ENCODE results near the gene RRP12. TPM values are rescaled to one million over a fixed set of nuclear protein-coding genes. Genes with fewer than 3 reads are reported as not detected.

The RRP12 gene
- total RNA-seq, 2 donors from 2014 or later, result 33.0 to 34.7 TPM

DNA sequence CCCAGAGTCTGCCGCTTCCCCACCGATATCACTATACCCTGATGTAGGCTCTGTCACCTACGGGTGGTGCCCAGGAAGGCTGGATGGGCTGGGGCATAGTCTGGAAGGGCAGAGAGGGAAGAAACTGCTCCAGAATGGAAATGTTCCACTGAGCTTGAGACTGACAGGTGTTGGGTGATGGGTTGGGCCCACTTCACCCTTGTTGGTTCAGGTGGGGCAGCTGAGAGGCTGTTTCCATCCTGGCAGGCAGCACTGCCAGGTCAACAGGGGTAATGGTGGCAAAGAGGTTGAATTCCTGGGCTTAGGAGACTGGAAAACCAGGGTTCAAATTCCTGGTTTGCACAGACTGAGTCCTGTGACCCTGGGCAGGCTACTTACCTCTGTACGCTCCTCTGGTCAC is 38.1 kb downstream of the RRP12 start:
- no peaks in the 10 kb centered on the region for H3K27me3 Mint-ChIP-seq (ENCODE audit: insufficient read depth)
- H3K4me1 Mint-ChIP-seq, result peaks cover 14% of the 10 kb centered on the region
- H3K27me3 ChIP-seq (ENCODE audit: control insufficient read depth, insufficient read depth, low read length, poor library complexity, severe bottlenecking), result no peaks in the 10 kb centered on the region
- TF ChIP-seq, protein P1, sequence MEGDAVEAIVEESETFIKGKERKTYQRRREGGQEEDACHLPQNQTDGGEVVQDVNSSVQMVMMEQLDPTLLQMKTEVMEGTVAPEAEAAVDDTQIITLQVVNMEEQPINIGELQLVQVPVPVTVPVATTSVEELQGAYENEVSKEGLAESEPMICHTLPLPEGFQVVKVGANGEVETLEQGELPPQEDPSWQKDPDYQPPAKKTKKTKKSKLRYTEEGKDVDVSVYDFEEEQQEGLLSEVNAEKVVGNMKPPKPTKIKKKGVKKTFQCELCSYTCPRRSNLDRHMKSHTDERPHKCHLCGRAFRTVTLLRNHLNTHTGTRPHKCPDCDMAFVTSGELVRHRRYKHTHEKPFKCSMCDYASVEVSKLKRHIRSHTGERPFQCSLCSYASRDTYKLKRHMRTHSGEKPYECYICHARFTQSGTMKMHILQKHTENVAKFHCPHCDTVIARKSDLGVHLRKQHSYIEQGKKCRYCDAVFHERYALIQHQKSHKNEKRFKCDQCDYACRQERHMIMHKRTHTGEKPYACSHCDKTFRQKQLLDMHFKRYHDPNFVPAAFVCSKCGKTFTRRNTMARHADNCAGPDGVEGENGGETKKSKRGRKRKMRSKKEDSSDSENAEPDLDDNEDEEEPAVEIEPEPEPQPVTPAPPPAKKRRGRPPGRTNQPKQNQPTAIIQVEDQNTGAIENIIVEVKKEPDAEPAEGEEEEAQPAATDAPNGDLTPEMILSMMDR (conservative IDR thresholded peaks at IDR 0.05), result no peak
- DNase-seq, result no peak
- H3K4me1 ChIP-seq (ENCODE audit: control insufficient read depth, insufficient read depth, low read length), result no peaks in the 10 kb centered on the region
- peaks cover 45% of the 10 kb centered on the region for H3K36me3 ChIP-seq (ENCODE audit: control insufficient read depth, insufficient read depth, low read length)
- H3K27ac ChIP-seq (ENCODE audit: low read depth, low read length), result no peak overlapping the region
- H3K36me3 Mint-ChIP-seq (ENCODE audit: low read depth), result peaks cover 57% of the 10 kb centered on the region
- H3K27ac Mint-ChIP-seq, result no peak overlapping the region
- no peaks in the 10 kb centered on the region for H3K9me3 ChIP-seq (ENCODE audit: control insufficient read depth, low read length)
- no peak overlapping the region for H3K4me3 Mint-ChIP-seq
- H3K4me3 ChIP-seq (ENCODE audit: low read length), result no peak overlapping the region
- 96 to 100% methylated on average over 2 to 4 of the region's 4 CpGs for WGBS, 2 experiments (ENCODE audit: insufficient coverage in 1 of 2, insufficient read length in 1 of 2)
- no peaks in the 10 kb centered on the region for H3K9me3 Mint-ChIP-seq
- no peak overlapping the region for H3K9ac ChIP-seq (ENCODE audit: extremely low read depth, low read length, poor library complexity, severe bottlenecking)

DNA sequence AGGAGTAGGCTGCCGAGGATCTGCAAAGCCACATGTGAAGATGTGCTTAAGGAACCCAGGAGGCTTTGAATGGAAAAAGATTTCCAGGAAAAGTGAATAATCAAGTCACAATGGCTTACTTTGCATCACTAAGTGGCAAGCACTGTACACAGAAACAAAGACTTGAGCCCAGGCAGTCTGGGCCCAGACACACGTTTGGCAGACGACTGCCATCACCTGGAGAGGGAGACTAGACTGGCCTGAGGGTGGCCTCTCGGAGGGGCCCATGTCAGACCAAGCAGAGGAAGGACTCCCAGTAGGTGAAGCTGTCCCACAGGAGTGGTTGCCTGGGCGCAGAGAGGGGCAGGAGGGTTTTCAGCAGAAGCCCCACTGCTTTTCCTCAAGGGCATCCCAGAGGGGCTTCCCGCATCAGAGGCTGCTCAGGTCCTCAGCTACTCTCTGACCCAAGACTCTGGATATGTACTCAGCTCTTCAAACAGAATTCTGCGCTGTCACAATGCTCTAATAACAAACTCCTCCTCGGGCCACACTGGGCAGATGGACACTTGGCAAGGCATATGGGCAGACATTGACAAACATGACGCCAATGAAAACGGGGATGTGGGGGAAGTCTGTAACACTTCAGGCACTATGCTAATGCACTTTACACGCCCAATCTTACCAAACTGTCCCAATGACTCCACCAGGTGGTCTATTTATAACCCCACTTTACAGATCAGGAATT is 38.7 kb downstream of the RRP12 start:
- H3K27ac Mint-ChIP-seq, result no peak overlapping the region
- peaks cover 58% of the 10 kb centered on the region for H3K36me3 Mint-ChIP-seq (ENCODE audit: low read depth)
- Histone ChIP-seq H3K27me3 (ENCODE audit: control insufficient read depth, insufficient read depth, low read length, poor library complexity, severe bottlenecking) (no peaks in the 10 kb centered on the region), H3K4me1 (ENCODE audit: control insufficient read depth, insufficient read depth, low read length) (no peaks in the 10 kb centered on the region), H3K36me3 (ENCODE audit: control insufficient read depth, insufficient read depth, low read length) (peaks cover 45% of the 10 kb centered on the region), H3K9ac (ENCODE audit: extremely low read depth, low read length, poor library complexity, severe bottlenecking) (no peak overlapping the region), H3K4me3 (ENCODE audit: low read length) (no peak overlapping the region), H3K9me3 (ENCODE audit: control insufficient read depth, low read length) (no peaks in the 10 kb centered on the region), H3K27ac (ENCODE audit: low read depth, low read length) (peak overlapping the region; percentile 44)
- H3K4me3 Mint-ChIP-seq, result no peak overlapping the region
- H3K4me1 Mint-ChIP-seq, result peaks cover 14% of the 10 kb centered on the region
- no peaks in the 10 kb centered on the region for H3K27me3 Mint-ChIP-seq (ENCODE audit: insufficient read depth)
- TF ChIP-seq, protein P1 (conservative IDR thresholded peaks at IDR 0.05), result no peak
- WGBS, 2 experiments (ENCODE audit: insufficient coverage in 1 of 2, insufficient read length in 1 of 2), result 88 to 97% methylated on average over 8 to 11 of the region's 11 CpGs
- no peak for DNase-seq
- H3K9me3 Mint-ChIP-seq, result no peaks in the 10 kb centered on the region

DNA sequence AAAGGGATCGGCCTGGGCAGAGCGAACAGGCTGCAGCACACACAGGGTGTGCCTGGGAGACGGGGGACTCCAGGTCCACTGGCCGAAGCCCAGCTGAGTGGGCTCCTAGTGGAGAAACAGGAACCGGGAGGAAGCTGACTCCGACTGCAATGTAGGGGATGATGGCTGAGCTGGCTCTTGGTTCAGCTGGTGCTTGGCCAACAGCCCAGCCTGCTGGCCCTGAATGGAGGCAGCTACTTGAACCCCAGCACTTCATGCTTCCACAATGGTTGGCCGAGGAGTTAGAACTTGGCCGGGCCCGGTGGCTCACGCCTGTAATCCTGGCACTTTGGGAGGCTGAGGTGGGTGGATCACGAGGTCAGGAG is 39.6 kb downstream of the RRP12 start:
- Mint-ChIP-seq H3K27me3 (ENCODE audit: insufficient read depth) (no peaks in the 10 kb centered on the region), H3K9me3 (no peaks in the 10 kb centered on the region), H3K4me3 (no peak overlapping the region), H3K27ac (no peak overlapping the region), H3K36me3 (ENCODE audit: low read depth) (peaks cover 55% of the 10 kb centered on the region), H3K4me1 (peaks cover 14% of the 10 kb centered on the region)
- H3K27ac ChIP-seq (ENCODE audit: low read depth, low read length), result no peak overlapping the region
- no peaks in the 10 kb centered on the region for H3K27me3 ChIP-seq (ENCODE audit: control insufficient read depth, insufficient read depth, low read length, poor library complexity, severe bottlenecking)
- 95 to 100% methylated on average over 6 to 11 of the region's 11 CpGs for WGBS, 2 experiments (ENCODE audit: insufficient coverage in 1 of 2, insufficient read length in 1 of 2)
- peaks cover 42% of the 10 kb centered on the region for H3K36me3 ChIP-seq (ENCODE audit: control insufficient read depth, insufficient read depth, low read length)
- no peaks in the 10 kb centered on the region for H3K4me1 ChIP-seq (ENCODE audit: control insufficient read depth, insufficient read depth, low read length)
- no peak overlapping the region for H3K9ac ChIP-seq (ENCODE audit: extremely low read depth, low read length, poor library complexity, severe bottlenecking)
- no peak overlapping the region for H3K4me3 ChIP-seq (ENCODE audit: low read length)
- H3K9me3 ChIP-seq (ENCODE audit: control insufficient read depth, low read length), result no peaks in the 10 kb centered on the region
- TF ChIP-seq, protein P1 (conservative IDR thresholded peaks at IDR 0.05), result no peak
- no peak for DNase-seq
